ENCODE measurements around the gene REEP3.

- no peak for TF ChIP-seq CTCF (IDR thresholded peaks at IDR 0.05)
- TF ChIP-seq POLR2A (IDR thresholded peaks at IDR 0.05) = no peak
- no peak for TF ChIP-seq EP300 (IDR thresholded peaks at IDR 0.05)
Observed at GRCh38 chr10:63563623-63564022, 42.4 kb downstream of the REEP3 start.
